ENCODE measurements around the gene CD300LF.

DNA sequence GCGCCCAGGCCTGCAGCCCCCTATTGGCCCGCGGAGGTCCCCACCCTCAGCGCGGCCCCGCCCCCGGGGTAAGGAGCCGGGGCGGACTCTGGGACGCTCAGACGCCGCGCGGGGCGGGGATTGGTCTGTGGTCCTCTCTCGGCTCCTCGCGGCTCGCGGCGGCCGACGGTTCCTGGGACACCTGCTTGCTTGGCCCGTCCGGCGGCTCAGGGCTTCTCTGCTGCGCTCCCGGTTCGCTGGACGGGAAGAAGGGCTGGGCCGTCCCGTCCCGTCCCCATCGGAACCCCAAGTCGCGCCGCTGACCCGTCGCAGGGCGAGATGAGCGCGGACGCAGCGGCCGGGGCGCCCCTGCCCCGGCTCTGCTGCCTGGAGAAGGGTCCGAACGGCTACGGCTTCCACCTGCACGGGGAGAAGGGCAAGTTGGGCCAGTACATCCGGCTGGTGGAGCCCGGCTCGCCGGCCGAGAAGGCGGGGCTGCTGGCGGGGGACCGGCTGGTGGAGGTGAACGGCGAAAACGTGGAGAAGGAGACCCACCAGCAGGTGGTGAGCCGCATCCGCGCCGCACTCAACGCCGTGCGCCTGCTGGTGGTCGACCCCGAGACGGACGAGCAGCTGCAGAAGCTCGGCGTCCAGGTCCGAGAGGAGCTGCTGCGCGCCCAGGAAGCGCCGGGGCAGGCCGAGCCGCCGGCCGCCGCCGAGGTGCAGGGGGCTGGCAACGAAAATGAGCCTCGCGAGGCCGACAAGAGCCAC, 36.0 kb upstream of the CD300LF start, which contains the start of gene NHERF1:
- no peak for TF ChIP-seq EP300 (IDR thresholded peaks at IDR 0.05)
- peak; percentile 81 to 89 for TF ChIP-seq POLR2A (IDR thresholded peaks at IDR 0.05)
- TF ChIP-seq, protein P1, sequence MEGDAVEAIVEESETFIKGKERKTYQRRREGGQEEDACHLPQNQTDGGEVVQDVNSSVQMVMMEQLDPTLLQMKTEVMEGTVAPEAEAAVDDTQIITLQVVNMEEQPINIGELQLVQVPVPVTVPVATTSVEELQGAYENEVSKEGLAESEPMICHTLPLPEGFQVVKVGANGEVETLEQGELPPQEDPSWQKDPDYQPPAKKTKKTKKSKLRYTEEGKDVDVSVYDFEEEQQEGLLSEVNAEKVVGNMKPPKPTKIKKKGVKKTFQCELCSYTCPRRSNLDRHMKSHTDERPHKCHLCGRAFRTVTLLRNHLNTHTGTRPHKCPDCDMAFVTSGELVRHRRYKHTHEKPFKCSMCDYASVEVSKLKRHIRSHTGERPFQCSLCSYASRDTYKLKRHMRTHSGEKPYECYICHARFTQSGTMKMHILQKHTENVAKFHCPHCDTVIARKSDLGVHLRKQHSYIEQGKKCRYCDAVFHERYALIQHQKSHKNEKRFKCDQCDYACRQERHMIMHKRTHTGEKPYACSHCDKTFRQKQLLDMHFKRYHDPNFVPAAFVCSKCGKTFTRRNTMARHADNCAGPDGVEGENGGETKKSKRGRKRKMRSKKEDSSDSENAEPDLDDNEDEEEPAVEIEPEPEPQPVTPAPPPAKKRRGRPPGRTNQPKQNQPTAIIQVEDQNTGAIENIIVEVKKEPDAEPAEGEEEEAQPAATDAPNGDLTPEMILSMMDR (IDR thresholded peaks at IDR 0.05), result no peak
- TF ChIP-seq POLR2AphosphoS5 (IDR thresholded peaks at IDR 0.05), result peak; percentile 92 to 97 (median 96)
